ENCODE measurements around the gene NXF1. TPM values are rescaled to one million over a fixed set of nuclear protein-coding genes. Genes with fewer than 3 reads are reported as not detected.
"Not testable (repeated sequence)": the region's sequence is repeated elsewhere in the genome, so short reads cannot be mapped to it uniquely, and the experiment has no call there.

The NXF1 gene
- total RNA-seq, 8 experiments from 2014 or later: 22.4 to 86.6 (median 45.4) TPM

DNA sequence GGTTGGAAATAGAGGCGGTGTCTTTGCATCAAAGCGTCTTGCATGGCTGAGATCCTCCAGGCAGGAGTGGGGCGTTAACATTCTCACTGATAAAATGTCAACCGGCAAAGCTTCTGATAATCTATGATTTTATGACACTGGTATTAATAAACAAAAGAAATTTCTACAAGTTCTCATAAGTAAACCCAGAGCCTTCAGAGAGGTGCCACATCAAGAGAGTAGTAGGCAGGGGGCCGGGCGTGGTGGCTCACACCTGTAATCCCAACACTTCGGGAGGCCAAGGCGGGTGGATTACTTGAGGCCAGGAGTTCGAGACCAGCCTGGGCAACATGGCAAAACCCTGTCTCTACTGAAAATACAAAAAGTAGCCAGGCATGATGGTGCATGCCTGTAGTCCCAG lies 37.7 kb upstream of the NXF1 start:
- ATAC-seq (replicated peaks in 6 of 8): not testable (repeated sequence)
- in situ Hi-C loops (cut with MboI; ENCODE audit: low pct_unique_long_range_greater_than_20kb in 2 of 9, low sequenced_read_pairs in 9 of 9, unreplicated experiment in 9 of 9): loop anchor here in 1 of 9 experiments (25.0 kb wide), 1 partner anchor 456 kb away; no protein-coding TSS in a partner anchor
- peaks cover 13 to 19% of the 10 kb centered on the region in 2 donors for H3K4me1 ChIP-seq (replicated peaks in 1 of 2)
- H3K27ac ChIP-seq: peak overlapping the region; percentile 98 to 99
- H3K4me3 ChIP-seq: peak overlapping the region in 4 of 5 donors; percentile 26 to 98 (median 57)
- 60 to 93% (median 88%) methylated on average over 1 to 7 of the region's 9 CpGs; no CpG with 5 or more reads in 3 of the 10 experiments for WGBS, 10 experiments

DNA sequence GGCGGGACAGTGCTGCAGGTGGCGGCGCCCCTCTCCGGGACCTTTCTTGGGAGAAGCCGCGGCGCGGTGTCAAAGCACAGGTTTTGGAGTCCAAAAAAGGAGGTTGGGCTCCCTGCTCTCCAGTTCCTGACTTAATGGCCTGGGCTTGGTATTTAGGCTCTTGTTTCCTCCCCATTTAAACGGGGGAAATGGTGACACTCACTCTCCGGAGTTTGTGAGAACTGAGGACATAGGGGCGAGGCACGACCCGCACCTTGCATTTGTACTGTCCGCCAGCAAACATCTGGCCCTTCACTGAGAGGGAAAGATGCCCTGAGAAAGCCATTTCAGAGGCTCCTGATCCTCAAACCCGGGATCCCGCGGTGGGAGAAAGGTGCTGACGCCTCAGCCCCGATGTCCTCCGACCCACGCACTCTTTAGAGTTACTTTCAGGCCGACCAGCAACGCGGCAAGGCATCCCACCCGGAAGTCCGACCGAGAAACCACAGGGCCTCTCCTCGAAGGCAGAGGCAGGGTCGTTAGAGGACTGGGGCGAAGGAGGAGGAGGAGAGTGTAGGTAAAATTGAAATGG lies 37.0 kb upstream of the NXF1 start:
- Histone ChIP-seq H3K27ac (peak overlapping the region; percentile 98 to 99), H3K4me1 (replicated peaks in 1 of 2) (peaks cover 13 to 19% of the 10 kb centered on the region in 2 donors), H3K4me3 (peak overlapping the region; percentile 26 to 98 (median 33))
- ATAC-seq (replicated peaks in 6 of 8): no peak
- in situ Hi-C loops (cut with MboI; ENCODE audit: low pct_unique_long_range_greater_than_20kb in 2 of 9, low sequenced_read_pairs in 9 of 9, unreplicated experiment in 9 of 9): loop anchor here in 1 of 9 experiments (25.0 kb wide), 1 partner anchor 455 kb away; no protein-coding TSS in a partner anchor
- WGBS, 10 experiments: 0 to 20% (median 3%) methylated on average over 1 to 24 of the region's 30 CpGs; no CpG with 5 or more reads in 1 of the 10 experiments

DNA sequence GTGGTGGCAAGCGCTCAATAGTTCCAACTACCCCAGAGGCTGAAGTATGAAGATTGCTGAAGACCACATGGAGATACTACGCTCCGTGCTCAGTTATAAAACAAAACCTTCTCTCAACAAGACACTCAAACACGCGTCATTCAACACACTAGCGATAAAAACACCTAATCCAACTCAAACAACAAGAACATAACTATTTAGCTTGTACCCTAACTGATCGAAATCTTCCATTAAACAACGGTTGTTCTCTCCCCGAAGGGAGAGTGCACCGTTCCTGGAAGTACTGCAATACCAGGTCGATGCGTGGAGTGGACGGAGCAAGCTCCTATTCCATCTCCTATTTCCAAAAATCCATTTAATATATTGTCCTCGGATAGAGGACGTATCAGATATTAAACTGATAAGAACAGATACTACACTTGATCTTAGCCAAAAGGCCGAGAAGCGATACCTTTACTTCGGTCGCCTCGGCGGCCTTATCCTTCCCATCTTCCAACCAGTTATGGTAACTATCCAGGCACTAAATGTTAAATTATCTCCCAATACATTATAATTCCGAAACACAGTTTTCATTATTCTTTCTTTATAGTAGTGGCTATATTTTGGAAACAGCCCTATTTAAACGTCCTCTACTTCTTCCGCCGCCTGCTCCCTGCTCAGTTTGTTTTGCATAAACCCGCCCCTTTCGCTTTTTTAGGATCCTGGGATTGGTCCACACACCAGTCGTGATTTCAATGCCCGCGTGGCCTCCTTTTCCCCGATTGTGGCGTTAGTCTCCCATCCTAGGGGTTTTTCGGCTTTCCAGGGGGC lies 36.3 kb upstream of the NXF1 start:
- WGBS, 10 experiments: 0 to 2% (median 0%) methylated on average over 2 to 31 of the region's 33 CpGs; no CpG with 5 or more reads in 2 of the 10 experiments
- H3K4me3 ChIP-seq: peak overlapping the region; percentile 29 to 98 (median 85)
- peak; percentile 64 to 82 (median 78) for ATAC-seq (replicated peaks in 6 of 8)
- H3K4me1 ChIP-seq (replicated peaks in 1 of 2): peaks cover 13 to 19% of the 10 kb centered on the region in 2 donors
- peak overlapping the region; percentile 98 to 99 for H3K27ac ChIP-seq
- in situ Hi-C loops (cut with MboI; ENCODE audit: low pct_unique_long_range_greater_than_20kb in 2 of 9, low sequenced_read_pairs in 9 of 9, unreplicated experiment in 9 of 9): loop anchor here in 1 of 9 experiments (25.0 kb wide), 1 partner anchor 454 kb away; no protein-coding TSS in a partner anchor

DNA sequence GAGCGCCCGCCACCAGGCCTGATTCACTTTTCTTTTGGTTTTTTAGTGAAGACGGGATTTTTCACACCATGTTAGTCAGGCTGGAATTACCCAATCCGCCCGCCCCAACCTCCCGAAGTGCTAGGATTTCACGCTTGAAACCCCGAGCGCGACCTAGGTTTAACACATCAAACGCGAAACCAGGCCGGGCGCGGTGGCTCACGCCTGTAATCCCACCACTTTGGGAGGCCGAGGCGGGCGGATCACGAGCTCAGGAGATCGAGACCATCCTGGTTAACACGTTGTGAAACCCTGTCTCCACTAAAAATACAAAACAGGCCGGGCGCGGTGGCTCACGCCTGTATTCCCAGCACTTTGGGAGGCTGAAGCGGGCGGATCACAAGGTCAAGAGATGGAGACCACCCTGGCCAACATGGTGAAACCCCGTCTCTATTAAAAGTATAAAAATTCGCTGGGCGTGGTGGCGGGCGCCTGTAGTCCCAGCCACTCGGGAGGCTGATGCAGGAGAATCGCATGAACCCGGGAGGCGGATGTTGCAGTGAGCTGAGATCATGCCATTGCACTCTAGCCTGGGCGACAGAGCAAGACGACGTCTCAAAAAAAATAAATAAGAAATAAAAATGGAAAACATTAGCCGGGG lies 35.6 kb upstream of the NXF1 start:
- H3K27ac ChIP-seq: peak overlapping the region; percentile 85 to 98
- H3K4me3 ChIP-seq: peak overlapping the region; percentile 60 to 98 (median 85)
- peak in 7 of 8 experiments; percentile 3 to 32 (median 17) for ATAC-seq (replicated peaks in 6 of 8)
- 0 to 37% (median 3%) methylated on average over 5 to 25 of the region's 41 CpGs; no CpG with 5 or more reads in 1 of the 10 experiments for WGBS, 10 experiments
- peaks cover 13 to 19% of the 10 kb centered on the region in 2 donors for H3K4me1 ChIP-seq (replicated peaks in 1 of 2)
- in situ Hi-C loops (cut with MboI; ENCODE audit: low pct_unique_long_range_greater_than_20kb in 2 of 9, low sequenced_read_pairs in 9 of 9, unreplicated experiment in 9 of 9): loop anchor here in 1 of 9 experiments (25.0 kb wide), 1 partner anchor 454 kb away; no protein-coding TSS in a partner anchor

DNA sequence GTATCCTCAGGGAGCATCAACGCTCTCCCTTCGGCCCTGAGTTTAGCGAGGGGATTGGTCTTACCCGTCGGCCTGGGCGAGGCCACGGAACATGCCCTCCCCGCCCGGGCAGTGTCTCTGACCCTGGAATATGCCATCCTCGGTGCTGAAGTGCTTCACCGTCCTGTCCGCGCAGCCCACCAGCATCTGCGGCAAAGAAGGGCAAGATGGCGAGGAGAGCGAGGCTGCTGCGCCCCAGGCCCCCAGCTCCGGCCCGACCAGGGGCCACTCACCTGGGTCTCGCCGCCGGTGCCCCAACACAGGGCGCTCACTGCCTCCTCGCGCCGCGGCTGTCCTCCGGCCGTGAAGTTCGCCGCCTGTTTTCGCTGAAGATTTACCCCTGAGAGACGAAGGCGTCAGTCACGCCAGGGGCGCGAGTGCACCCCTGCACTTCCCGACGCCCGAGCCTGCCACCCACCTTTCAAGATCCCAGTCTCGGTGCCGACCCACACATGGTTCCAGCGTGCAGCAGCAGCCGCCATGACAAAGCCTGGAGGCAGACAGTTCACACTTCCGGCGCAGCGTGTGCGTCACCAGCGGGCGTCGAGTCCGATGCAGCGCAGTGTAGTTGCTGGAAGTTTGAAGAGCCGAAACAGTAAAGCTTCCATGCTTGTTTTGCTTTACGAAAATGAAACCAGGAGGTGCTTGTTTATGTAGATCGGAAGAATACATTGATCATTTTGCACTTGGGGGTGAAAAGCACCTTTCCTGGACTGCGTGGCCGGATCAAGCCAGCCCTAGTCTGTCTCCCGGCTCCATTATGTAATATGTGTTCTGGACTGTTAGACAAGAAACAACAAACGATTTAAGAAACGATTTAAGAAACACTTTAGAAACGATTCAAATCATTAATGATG lies 34.1 kb upstream of the NXF1 start, which contains the start of gene WDR74:
Gene WDR74 (minus strand): TSS at position 541 of the 896 bp plus-strand sequence. CDS start 20 bp downstream, at position 521.
- peak within 1 kb of the TSS; percentile 60 to 98 (median 85) for H3K4me3 ChIP-seq
- ATAC-seq (replicated peaks in 6 of 8): peak; percentile 27 to 40 (median 34)
- WGBS, 10 experiments: 0 to 2% (median 0%) methylated on average over 5 to 27 of the region's 62 CpGs
- peaks cover 13 to 19% of the 10 kb centered on the region in 2 donors for H3K4me1 ChIP-seq (replicated peaks in 1 of 2)
- peak within 1 kb of the TSS; percentile 85 to 98 for H3K27ac ChIP-seq
- in situ Hi-C loops (cut with MboI; ENCODE audit: low pct_unique_long_range_greater_than_20kb in 2 of 9, low sequenced_read_pairs in 9 of 9, unreplicated experiment in 9 of 9): loop anchor here in 1 of 9 experiments (25.0 kb wide), 1 partner anchor 452 kb away; no protein-coding TSS in a partner anchor

DNA sequence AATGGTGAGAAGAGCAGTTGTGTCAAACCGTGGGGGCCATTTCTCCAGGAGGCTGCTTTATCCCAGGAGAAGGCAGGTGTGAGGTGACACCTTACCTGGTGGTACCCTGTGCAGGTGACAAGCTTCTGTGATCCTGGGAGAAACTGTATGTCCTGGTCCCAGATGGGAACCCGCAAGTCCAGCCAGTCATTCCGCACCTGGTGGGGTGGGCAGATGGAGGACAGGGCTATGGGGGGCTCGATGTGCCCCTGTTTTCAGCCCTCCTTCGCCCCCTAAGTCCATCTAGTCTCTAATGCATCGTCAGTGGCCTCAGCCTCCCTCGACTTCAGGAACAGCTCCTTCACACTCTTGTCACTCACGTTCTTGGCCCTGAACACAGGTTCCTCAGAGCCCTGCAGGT lies 30.1 kb upstream of the NXF1 start:
- peaks cover 10 to 19% of the 10 kb centered on the region in 2 donors for H3K4me1 ChIP-seq (replicated peaks in 1 of 2)
- in situ Hi-C loops (cut with MboI; ENCODE audit: low pct_unique_long_range_greater_than_20kb in 2 of 9, low sequenced_read_pairs in 9 of 9, unreplicated experiment in 9 of 9): loop anchor here in 1 of 9 experiments (25.0 kb wide), 1 partner anchor 448 kb away; no protein-coding TSS in a partner anchor
- no peak for ATAC-seq (replicated peaks in 6 of 8)
- WGBS, 10 experiments: 82 to 100% (median 86%) methylated on average over 1 to 7 of the region's 8 CpGs; no CpG with 5 or more reads in 5 of the 10 experiments
- H3K4me3 ChIP-seq: no peak overlapping the region
- H3K27ac ChIP-seq: no peak overlapping the region

DNA sequence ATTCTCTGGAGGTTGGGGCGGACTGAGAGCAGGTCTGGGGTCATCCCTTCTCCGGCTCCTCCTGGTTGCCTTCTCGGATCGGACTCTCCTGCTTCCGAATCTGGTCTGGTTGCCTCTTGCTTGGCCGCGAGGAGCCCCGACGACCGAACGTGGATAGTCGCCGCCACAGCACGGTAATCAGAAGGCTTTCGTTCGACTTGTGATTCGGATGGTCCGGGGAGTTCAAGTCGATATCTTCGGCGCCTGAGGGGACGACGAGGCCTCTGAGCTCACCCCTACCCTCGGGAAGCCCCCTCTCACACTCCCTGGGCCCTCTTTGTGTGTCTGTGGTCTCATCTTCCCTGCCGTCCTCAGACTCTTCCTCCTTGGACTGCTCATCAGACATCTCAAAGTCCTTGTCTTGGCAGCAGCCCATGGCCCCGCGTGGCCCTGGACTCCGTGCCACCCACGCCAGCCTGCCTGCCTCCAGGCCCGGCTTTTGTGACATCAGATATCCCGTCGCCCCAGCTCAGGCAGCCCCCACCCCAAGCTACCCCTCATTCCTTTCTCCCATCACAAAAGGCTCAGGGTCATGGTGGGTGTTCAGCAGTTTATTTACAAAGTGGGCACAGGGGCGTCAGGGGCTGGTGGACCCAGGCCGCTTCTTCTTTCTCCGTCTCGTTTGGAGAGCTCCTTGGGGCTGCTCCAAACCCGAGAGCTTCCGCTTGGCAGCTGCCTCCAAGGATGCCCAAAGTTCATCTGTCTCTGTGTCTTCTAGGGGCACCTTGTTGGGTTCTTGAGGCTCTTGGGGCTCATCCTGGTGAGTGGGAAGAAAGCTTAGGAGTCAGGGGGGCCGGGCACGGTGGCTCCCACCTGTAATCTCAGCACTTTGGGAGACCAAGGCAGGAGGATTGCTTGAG lies 27.3 kb upstream of the NXF1 start, which contains the start of gene TEX54:
Gene TEX54 (minus strand): TSS at position 506 of the 899 bp plus-strand sequence.
- H3K4me1 ChIP-seq (replicated peaks in 1 of 2): peaks cover 6 to 20% of the 10 kb centered on the region in 2 donors
- WGBS, 10 experiments: 0 to 100% (median 40%) methylated on average over 1 to 19 of the region's 40 CpGs; no CpG with 5 or more reads in 2 of the 10 experiments
- peak; percentile 1 to 13 (median 4) for ATAC-seq (replicated peaks in 6 of 8)
- H3K27ac ChIP-seq: peak within 1 kb of the TSS; percentile 98 to 99
- H3K4me3 ChIP-seq: peak within 1 kb of the TSS; percentile 74 to 96 (median 84)
- in situ Hi-C loops (cut with MboI; ENCODE audit: low pct_unique_long_range_greater_than_20kb in 2 of 9, low sequenced_read_pairs in 9 of 9, unreplicated experiment in 9 of 9): loop anchor here in 1 of 9 experiments (25.0 kb wide), 1 partner anchor 445 kb away; no protein-coding TSS in a partner anchor

DNA sequence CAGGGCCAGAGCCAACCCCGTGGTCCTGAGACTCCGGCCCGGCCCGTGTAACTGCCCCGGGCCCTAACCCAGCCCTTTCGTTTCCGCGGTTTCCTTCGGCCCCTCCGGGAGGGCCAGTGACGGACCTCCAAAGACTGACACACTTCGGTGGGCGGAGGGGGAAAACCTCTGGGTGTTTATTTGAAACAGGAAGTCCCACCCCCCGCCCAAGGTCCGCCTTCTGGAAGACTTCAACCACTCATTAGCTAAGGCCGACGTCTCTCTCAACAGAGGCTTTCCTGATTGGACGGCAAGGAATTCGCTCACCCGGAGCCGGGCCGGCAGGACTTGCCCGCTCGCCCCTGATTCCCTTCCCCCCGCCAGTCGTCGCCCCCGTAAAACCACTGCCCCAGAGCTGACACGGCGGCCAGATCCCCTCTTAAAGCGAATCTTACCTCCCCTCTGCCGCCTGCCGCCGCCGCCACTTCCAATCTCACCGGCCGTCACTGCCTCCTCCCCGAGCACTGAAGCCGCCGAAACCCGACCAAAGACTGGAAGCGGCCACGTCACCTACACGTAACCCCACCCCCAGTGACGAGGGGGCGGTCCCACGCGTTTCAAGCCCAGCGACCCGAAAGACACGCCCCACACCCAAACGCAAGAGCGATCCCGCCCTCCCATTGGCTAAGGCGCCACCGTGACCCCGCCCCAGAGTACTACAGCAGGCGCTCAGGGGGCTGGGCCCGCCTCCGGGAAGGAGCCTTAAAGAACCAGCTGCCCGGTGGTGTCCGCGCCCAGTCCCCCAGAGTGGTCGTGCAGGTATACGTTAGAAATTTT lies 26.5 kb upstream of the NXF1 start, which contains the start of gene STX5:
Gene STX5 (minus strand): TSS at position 532 of the 816 bp plus-strand sequence. CDS start 808 bp downstream, outside the sequence.
- Histone ChIP-seq H3K4me3 (peak within 1 kb of the TSS; percentile 74 to 96 (median 84)), H3K27ac (peak within 1 kb of the TSS; percentile 98 to 99), H3K4me1 (replicated peaks in 1 of 2) (peaks cover 6 to 20% of the 10 kb centered on the region in 2 donors)
- peak; percentile 75 to 91 (median 88) for ATAC-seq (replicated peaks in 6 of 8)
- WGBS, 10 experiments: 0% methylated on average over 1 to 5 of the region's 65 CpGs; no CpG with 5 or more reads in 5 of the 10 experiments
- in situ Hi-C loops (cut with MboI; ENCODE audit: low pct_unique_long_range_greater_than_20kb in 2 of 9, low sequenced_read_pairs in 9 of 9, unreplicated experiment in 9 of 9): loop anchor here in 1 of 9 experiments (25.0 kb wide), 1 partner anchor 444 kb away; no protein-coding TSS in a partner anchor

DNA sequence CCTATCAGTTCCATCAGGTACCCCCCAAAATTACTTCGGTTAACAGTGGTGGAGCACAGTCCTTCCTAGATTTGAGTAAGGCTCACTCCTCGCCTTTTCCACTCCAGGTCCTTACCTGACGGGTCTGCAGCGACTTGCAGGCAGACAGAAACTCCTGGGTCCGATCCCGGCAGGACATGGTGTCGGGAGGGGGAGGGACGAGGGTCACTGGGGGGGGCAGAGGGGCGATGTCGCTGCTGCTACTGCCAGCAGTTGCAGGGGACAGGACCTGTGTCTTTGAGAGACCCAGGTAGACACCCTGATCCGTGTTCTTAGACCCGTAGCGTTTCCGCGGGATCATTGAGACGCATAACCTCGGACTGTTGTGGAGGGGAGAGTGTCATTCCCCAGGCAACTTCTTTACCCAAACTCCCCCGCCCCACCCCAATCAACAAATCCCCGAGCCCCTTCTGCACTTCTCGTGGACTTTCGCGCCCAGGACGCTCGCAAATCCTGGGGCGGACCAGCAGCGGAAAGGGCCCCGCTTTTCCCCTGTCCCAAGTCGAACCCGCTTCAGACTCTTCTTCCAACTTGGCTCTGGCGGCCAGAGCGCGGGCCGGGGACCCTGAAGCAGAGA lies 25.8 kb upstream of the NXF1 start:
- in situ Hi-C loops (cut with MboI; ENCODE audit: low pct_unique_long_range_greater_than_20kb in 2 of 9, low sequenced_read_pairs in 9 of 9, unreplicated experiment in 9 of 9): loop anchor here in 1 of 9 experiments (25.0 kb wide), 1 partner anchor 444 kb away; no protein-coding TSS in a partner anchor
- ATAC-seq (replicated peaks in 6 of 8): peak in 4 of 8 experiments; percentile 5 to 22 (median 15)
- WGBS, 10 experiments: 0 to 10% (median 0%) methylated on average over 1 to 17 of the region's 33 CpGs; no CpG with 5 or more reads in 3 of the 10 experiments
- H3K27ac ChIP-seq: peak overlapping the region; percentile 98 to 99
- H3K4me3 ChIP-seq: peak overlapping the region; percentile 74 to 96 (median 84)
- peaks cover 6 to 20% of the 10 kb centered on the region in 2 donors for H3K4me1 ChIP-seq (replicated peaks in 1 of 2)

Measured in motor neuron (in vitro differentiated cells).